ENCODE data around the gene RIPOR3.
"Not testable (repeated sequence)": the region's sequence is repeated elsewhere in the genome, so short reads cannot be mapped to it uniquely, and the experiment has no call there.

The RIPOR3 gene

GRCh38 chr20:50543326-50543725, 148.0 kb downstream of the RIPOR3 start:
- no peak for DNase-seq

DNA sequence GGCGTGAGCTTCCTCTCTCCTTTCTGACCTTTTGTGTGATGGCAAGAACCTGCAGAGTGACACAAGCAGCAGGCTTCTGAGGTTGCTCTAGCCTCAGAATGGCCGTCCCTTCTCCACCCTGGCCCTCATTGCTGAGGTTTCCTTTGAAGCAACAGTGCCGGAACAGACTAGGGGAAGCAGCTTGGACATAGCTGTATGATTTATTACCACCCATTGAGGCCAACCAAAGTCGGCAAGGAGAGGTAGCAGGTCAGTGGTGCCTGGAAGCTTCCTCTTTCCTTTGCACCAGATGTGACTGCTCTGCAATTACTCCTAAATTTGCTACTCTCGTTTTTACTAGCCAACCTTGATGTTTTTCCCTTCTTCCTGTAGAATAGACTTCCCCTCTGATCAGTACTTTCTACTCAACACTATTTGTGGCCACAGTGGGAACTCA, 149.7 kb downstream of the RIPOR3 start:
- no peak for DNase-seq

- no peak for DNase-seq
Observed at GRCh38 chr20:50540620-50541605, 150.4 kb downstream of the RIPOR3 start.

DNA sequence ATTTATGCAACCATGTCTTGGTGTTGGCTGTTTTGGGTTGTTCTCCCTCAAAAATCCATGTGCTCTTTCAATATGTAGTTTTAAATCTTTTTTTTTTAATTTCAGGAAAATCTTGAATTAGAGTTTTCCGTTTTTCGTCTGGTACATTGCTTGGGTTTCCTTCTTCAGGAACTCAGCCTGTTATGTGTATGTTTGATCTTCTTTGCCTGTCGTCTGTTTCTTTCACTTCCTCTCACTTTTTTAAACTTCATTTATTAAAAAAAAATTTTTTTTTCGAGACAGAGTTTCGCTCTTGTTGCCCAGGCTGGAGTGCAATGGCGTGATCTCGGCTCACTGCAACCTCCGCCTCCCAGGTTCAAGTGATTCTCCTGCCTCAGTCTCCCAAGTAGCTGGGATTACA, 151.5 kb downstream of the RIPOR3 start:
- not testable (repeated sequence) for DNase-seq

DNA sequence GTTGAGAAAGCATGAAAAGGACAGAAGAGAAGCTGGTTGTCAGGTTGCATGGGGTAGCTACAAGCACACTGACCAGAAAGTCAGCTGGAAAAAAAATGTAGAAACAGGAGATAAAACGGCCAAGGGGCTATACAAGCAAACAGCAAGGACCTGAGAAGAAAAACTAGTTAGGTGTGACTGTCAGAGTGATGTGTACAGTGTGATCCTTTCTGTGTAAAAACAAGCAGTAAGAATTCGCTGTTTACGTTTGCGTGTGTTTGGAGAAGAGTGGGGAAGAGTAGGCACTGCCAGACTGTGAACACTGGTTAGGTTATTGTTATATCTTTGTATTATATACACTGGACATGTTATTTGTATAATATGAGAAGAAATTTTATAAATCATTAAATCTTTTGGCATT, 153.1 kb downstream of the RIPOR3 start:
- DNase-seq = no peak

- no peak for DNase-seq
Observed at GRCh38 chr20:50537546-50538201, 153.7 kb downstream of the RIPOR3 start.

- DNase-seq = no peak
Observed at GRCh38 chr20:50536333-50536732, 155.0 kb downstream of the RIPOR3 start.

Measured in NCI-H748 treated with DMSO at 0.1 percent for 48 hours (cell line).